GM18873 (cell line): ENCODE measurements around the gene TLE3.

Source experiments
- ATAC-seq: cut with Tn5 transposase; IDR thresholded peaks from one replicate; pipeline ENCODE4 v1.9.1; 2021; ENCODE audit warnings: mild to moderate bottlenecking, moderate library complexity, moderate number of reproducible peaks; ENCODE audit not compliant: unreplicated experiment, low FRiP score

The TLE3 gene

GRCh38 chr15:70017025-70017424 lies 80.7 kb downstream of the TLE3 start:
- ATAC-seq = no peak

GRCh38 chr15:70016511-70016994 lies 81.2 kb downstream of the TLE3 start:
- ATAC-seq = no peak

- ATAC-seq = peak; percentile 78
Observed at GRCh38 chr15:70014860-70015490, 82.7 kb downstream of the TLE3 start.

GRCh38 chr15:70014331-70014730 lies 83.4 kb downstream of the TLE3 start:
- no peak for ATAC-seq

GRCh38 chr15:70013656-70014313 lies 83.9 kb downstream of the TLE3 start:
- ATAC-seq = no peak

GRCh38 chr15:70012895-70013294 lies 84.8 kb downstream of the TLE3 start:
- no peak for ATAC-seq

- no peak for ATAC-seq
Observed at GRCh38 chr15:70008697-70009290, 88.9 kb downstream of the TLE3 start.

- ATAC-seq = no peak
Observed at GRCh38 chr15:70006259-70007147, 91.2 kb downstream of the TLE3 start.

- no peak for ATAC-seq
Observed at GRCh38 chr15:70004826-70005225, 92.9 kb downstream of the TLE3 start.

GRCh38 chr15:70002897-70003296 lies 94.8 kb downstream of the TLE3 start:
- no peak for ATAC-seq

GRCh38 chr15:70001859-70002258 lies 95.9 kb downstream of the TLE3 start:
- ATAC-seq = no peak

- ATAC-seq = no peak
Observed at GRCh38 chr15:69999392-70000085, 98.2 kb downstream of the TLE3 start.

- ATAC-seq = no peak
Observed at GRCh38 chr15:69998541-69999391, 99.0 kb downstream of the TLE3 start.

- no peak for ATAC-seq
Observed at GRCh38 chr15:69997813-69998212, 99.9 kb downstream of the TLE3 start.
